ENCODE measurements around the gene IL1F10.

IL1F10 gene

GRCh38 chr2:113039158-113039557, 28.6 kb upstream of the IL1F10 start:
- no peak for ATAC-seq
- TF ChIP-seq ZNF565 (CRISPR knock-in tag; conservative IDR thresholded peaks at IDR 0.05; ENCODE audit: low read depth) (no peak), PPARA (CRISPR knock-in tag; IDR thresholded peaks at IDR 0.05; ENCODE audit: borderline replicate concordance) (no peak), CSDC2 (CRISPR knock-in tag; IDR thresholded peaks at IDR 0.05) (no peak), TSHZ2 (CRISPR knock-in tag; IDR thresholded peaks at IDR 0.05) (no peak), ZC3H10 (CRISPR knock-in tag; IDR thresholded peaks at IDR 0.05) (no peak), TCF4 (CRISPR knock-in tag; IDR thresholded peaks at IDR 0.05; ENCODE audit: borderline replicate concordance) (no peak), ZNF8 (CRISPR knock-in tag; IDR thresholded peaks at IDR 0.05) (no peak), SNAI2 (CRISPR knock-in tag; IDR thresholded peaks at IDR 0.05) (no peak), RARB (CRISPR knock-in tag; IDR thresholded peaks at IDR 0.05) (no peak), TOX (CRISPR knock-in tag; IDR thresholded peaks at IDR 0.05; ENCODE audit: borderline replicate concordance) (no peak), ESRRG (CRISPR knock-in tag; IDR thresholded peaks at IDR 0.05) (no peak), ISL1 (CRISPR knock-in tag; IDR thresholded peaks at IDR 0.05) (no peak)
- TF ChIP-seq, protein P1, sequence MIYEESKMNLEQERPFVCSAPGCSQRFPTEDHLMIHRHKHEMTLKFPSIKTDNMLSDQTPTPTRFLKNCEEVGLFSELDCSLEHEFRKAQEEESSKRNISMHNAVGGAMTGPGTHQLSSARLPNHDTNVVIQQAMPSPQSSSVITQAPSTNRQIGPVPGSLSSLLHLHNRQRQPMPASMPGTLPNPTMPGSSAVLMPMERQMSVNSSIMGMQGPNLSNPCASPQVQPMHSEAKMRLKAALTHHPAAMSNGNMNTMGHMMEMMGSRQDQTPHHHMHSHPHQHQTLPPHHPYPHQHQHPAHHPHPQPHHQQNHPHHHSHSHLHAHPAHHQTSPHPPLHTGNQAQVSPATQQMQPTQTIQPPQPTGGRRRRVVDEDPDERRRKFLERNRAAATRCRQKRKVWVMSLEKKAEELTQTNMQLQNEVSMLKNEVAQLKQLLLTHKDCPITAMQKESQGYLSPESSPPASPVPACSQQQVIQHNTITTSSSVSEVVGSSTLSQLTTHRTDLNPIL (CRISPR knock-in tag; IDR thresholded peaks at IDR 0.05; ENCODE audit: low read depth), result no peak
- TF ChIP-seq, protein P2, sequence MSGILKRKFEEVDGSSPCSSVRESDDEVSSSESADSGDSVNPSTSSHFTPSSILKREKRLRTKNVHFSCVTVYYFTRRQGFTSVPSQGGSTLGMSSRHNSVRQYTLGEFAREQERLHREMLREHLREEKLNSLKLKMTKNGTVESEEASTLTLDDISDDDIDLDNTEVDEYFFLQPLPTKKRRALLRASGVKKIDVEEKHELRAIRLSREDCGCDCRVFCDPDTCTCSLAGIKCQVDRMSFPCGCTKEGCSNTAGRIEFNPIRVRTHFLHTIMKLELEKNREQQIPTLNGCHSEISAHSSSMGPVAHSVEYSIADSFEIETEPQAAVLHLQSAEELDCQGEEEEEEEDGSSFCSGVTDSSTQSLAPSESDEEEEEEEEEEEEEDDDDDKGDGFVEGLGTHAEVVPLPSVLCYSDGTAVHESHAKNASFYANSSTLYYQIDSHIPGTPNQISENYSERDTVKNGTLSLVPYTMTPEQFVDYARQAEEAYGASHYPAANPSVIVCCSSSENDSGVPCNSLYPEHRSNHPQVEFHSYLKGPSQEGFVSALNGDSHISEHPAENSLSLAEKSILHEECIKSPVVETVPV (CRISPR knock-in tag; IDR thresholded peaks at IDR 0.05), result no peak

- ATAC-seq, result no peak
These were observed 28.1 kb upstream of the IL1F10 start for GRCh38 chr2:113039719-113040118.

More at GRCh38 chr2:113039719-113040118, 28.1 kb upstream of the IL1F10 start:
- TF ChIP-seq ISL1 (CRISPR knock-in tag; IDR thresholded peaks at IDR 0.05) (no peak), SNAI2 (CRISPR knock-in tag; IDR thresholded peaks at IDR 0.05) (no peak), ZFP30 (CRISPR knock-in tag; IDR thresholded peaks at IDR 0.05) (no peak), TSHZ2 (CRISPR knock-in tag; IDR thresholded peaks at IDR 0.05) (no peak), ZFP3 (CRISPR knock-in tag; IDR thresholded peaks at IDR 0.05) (no peak), PPARA (CRISPR knock-in tag; IDR thresholded peaks at IDR 0.05; ENCODE audit: borderline replicate concordance) (no peak), TCF4 (CRISPR knock-in tag; IDR thresholded peaks at IDR 0.05; ENCODE audit: borderline replicate concordance) (no peak), BACH2 (CRISPR knock-in tag; IDR thresholded peaks at IDR 0.05; ENCODE audit: borderline replicate concordance) (no peak), RARB (CRISPR knock-in tag; IDR thresholded peaks at IDR 0.05) (no peak), OSR1 (CRISPR knock-in tag; IDR thresholded peaks at IDR 0.05) (no peak), ZNF70 (CRISPR knock-in tag; IDR thresholded peaks at IDR 0.05) (no peak), ESRRG (CRISPR knock-in tag; IDR thresholded peaks at IDR 0.05) (no peak)
- TF ChIP-seq, protein P3, sequence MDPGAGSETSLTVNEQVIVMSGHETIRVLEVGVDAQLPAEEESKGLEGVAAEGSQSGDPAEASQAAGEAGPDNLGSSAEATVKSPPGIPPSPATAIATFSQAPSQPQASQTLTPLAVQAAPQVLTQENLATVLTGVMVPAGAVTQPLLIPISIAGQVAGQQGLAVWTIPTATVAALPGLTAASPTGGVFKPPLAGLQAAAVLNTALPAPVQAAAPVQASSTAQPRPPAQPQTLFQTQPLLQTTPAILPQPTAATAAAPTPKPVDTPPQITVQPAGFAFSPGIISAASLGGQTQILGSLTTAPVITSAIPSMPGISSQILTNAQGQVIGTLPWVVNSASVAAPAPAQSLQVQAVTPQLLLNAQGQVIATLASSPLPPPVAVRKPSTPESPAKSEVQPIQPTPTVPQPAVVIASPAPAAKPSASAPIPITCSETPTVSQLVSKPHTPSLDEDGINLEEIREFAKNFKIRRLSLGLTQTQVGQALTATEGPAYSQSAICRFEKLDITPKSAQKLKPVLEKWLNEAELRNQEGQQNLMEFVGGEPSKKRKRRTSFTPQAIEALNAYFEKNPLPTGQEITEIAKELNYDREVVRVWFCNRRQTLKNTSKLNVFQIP (CRISPR knock-in tag; IDR thresholded peaks at IDR 0.05; ENCODE audit: borderline replicate concordance, low read depth), result no peak
- TF ChIP-seq, protein P2 (CRISPR knock-in tag; IDR thresholded peaks at IDR 0.05), result no peak

Data from SK-N-SH treated with all-trans-retinoic acid at 6 μM for 48 hours (cell line).